Prostate gland (tissue), 2 donors: ENCODE measurements around the gene FCHO1. TPM values are rescaled to one million over a fixed set of nuclear protein-coding genes. Genes with fewer than 3 reads are reported as not detected.

Source experiments
- DNase-seq: peaks from one replicate; pipeline ENCODE4 v3.0.0-alpha.2; 2019; ENCODE audit warnings: low spot score
- H3K27ac ChIP-seq, 2 donors: fragments of 200-600 bp; sonication (generic); 2 replicates each; pipeline ENCODE4 v1.5.1; 2017 to 2019
- H3K27me3 ChIP-seq: fragments of 200-600 bp; sonication (generic); replicated peaks from 2 replicates; pipeline ENCODE4 v1.5.1; 2019; ENCODE audit not compliant: insufficient read depth
- H3K36me3 ChIP-seq, 2 donors: fragments of 200-600 bp; sonication (generic); 1 replicate in 1 of 2; 2 replicates in 1 of 2; pipeline versions ENCODE4 v1.5.1 to v1.8.1; 2017 to 2019
- H3K4me1 ChIP-seq: fragments of 200-600 bp; sonication (generic); replicated peaks from 2 replicates; pipeline ENCODE4 v1.5.1; 2019
- H3K4me3 ChIP-seq, 2 donors: fragments of 200-600 bp; sonication (generic); 2 replicates each; pipeline ENCODE4 v1.5.1; 2017 to 2019
- H3K9me3 ChIP-seq: fragments of 200-600 bp; sonication (generic); 2 replicates; pipeline ENCODE4 v1.5.1; 2017
- POLR2A ChIP-seq: fragments of 450-650 bp; IDR thresholded peaks from one replicate; pipeline ENCODE4 v1.6.1; 2016; ENCODE audit warnings: antibody characterized with exemption, mild to moderate bottlenecking
- POLR2AphosphoS5 ChIP-seq: sonication (generic); formaldehyde crosslinking; IDR thresholded peaks from one replicate; pipeline ENCODE4 v1.6.1; 2017; ENCODE audit warnings: antibody characterized with exemption
- WGBS: methylation state at CpG from one replicate; pipeline ENCODE4 v1.1.5; 2018; 5-methylcytosine and 5-hydroxymethylcytosine counted together
- intact Hi-C: fragments of 100-400 bp; cut with DNase I; formaldehyde crosslinking; loops from one replicate; pipeline ENCODE4 v1.14.2; 2022
- total RNA-seq, 2 donors: library from RNA; depleted of rRNA; stranded (reverse); fragments of >200 nt; gene quantifications; one replicate each; pipeline ENCODE4 v1.1.0, GENCODE V29; 2016
- TF ChIP-seq, protein P1 (sequence below), 4 experiments: fragments of 200-600 bp in 2 of 4; fragments of 450-650 bp in 2 of 4; sonication (generic) in 2 of 4; IDR thresholded peaks; 1 replicate in 3 of 4; 2 replicates in 1 of 4; pipeline ENCODE4 v1.5.1; 2016 to 2019; ENCODE audit warnings: antibody characterized with exemption in 4 of 4, mild to moderate bottlenecking in 2 of 4, moderate library complexity in 2 of 4

Gene FCHO1
- total RNA-seq, 2 donors from 2014 or later = 1.3 to 10.7 TPM

DNA sequence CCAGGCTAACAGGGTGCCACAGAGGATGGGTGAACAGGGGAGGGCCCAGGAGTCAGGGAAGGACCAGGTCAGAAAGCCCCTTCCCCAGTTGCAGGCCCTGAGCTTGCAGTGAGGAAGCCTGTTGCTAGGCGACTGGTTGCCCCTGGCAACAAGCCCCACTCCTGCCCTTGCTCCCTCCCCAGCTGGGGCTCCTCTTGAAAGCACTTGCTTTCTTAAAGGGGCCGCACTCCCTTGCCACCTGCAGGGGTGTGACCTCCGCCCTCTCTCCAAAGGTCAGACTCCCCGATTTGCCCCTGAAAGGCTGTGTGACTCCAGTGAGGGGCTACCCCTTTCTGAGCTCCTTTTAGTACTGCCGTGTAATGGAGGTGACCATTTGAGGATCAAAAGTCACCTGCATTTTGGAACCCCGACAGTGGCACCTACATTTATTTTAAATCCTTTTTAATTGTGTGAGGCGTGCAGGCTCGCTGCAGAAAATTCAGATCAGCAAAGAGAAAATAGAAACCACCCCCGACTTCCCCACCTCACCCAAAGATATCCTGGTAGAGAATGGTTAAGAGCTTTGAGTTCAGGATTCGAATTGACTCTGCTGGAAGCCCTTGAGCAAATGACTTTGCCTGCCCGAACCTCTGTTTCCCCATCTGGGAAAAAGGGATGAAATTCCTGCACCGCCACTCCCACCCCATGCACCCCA, 4.8 kb downstream of the FCHO1 start:
- TF ChIP-seq, protein P1, sequence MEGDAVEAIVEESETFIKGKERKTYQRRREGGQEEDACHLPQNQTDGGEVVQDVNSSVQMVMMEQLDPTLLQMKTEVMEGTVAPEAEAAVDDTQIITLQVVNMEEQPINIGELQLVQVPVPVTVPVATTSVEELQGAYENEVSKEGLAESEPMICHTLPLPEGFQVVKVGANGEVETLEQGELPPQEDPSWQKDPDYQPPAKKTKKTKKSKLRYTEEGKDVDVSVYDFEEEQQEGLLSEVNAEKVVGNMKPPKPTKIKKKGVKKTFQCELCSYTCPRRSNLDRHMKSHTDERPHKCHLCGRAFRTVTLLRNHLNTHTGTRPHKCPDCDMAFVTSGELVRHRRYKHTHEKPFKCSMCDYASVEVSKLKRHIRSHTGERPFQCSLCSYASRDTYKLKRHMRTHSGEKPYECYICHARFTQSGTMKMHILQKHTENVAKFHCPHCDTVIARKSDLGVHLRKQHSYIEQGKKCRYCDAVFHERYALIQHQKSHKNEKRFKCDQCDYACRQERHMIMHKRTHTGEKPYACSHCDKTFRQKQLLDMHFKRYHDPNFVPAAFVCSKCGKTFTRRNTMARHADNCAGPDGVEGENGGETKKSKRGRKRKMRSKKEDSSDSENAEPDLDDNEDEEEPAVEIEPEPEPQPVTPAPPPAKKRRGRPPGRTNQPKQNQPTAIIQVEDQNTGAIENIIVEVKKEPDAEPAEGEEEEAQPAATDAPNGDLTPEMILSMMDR (IDR thresholded peaks at IDR 0.05) = no peak
- TF ChIP-seq POLR2A (no peak), POLR2AphosphoS5 (no peak)
- DNase-seq = no peak

DNA sequence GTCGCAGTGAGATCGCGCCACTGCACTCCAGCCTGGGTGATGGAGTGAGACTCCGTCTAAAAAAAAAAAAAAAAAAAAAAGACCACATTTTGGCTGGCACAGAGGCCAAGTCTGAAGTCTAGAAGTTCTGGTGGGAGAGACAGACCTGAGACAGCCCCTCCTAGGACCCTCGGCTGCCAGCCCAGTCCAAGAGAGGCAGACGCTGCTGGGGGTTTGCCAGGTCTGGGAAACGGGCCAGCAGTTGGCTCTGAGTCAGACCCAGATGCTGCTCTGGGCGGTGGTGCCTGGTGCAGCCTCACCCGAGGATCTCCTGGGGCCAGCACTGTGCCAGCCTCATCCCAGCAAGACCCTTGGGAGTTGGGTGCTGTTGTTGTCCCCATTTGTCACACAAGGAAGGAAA, 5.8 kb downstream of the FCHO1 start:
- Histone ChIP-seq H3K4me1 (no peaks in the 10 kb centered on the region), H3K27me3 (no peaks in the 10 kb centered on the region), H3K36me3 (no peaks in the 10 kb centered on the region), H3K9me3 (no peaks in the 10 kb centered on the region), H3K27ac (no peak overlapping the region), H3K4me3 (no peak overlapping the region)
- DNase-seq = peak; percentile 54
- 23% methylated on average over 8 of the region's 9 CpGs for WGBS
- TF ChIP-seq POLR2AphosphoS5 = no peak
- no peak for TF ChIP-seq POLR2A
- TF ChIP-seq, protein P1 (IDR thresholded peaks at IDR 0.05) = no peak
- intact Hi-C loops = no loop called here

More for the DNA sequence above, 4.8 kb downstream of the FCHO1 start:
- 61% methylated on average over 12 of the region's 12 CpGs for WGBS
- Histone ChIP-seq H3K36me3 (no peaks in the 10 kb centered on the region), H3K9me3 (no peaks in the 10 kb centered on the region), H3K27ac (no peak overlapping the region), H3K4me1 (no peaks in the 10 kb centered on the region), H3K4me3 (no peak overlapping the region), H3K27me3 (no peaks in the 10 kb centered on the region)
- intact Hi-C loops = no loop called here

DNA sequence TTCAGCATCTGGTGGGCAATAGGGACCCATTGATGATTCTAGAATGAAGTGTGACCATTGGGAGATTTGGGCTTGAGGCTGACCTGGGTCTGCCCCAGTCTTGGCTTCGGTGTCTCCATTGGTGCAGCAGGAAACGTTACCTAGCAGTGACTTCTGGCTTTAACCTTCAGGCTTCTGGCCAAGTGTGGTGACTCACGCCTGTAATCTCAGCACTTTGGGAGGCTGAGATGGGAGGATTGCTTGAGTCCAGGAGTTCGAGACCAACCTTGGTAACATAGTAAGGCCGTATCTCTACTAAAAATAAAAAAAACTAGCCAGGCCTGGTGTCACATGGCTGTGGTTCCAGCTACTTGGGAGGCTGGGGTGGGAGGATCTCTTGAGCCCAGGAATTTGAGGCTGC, 7.2 kb downstream of the FCHO1 start:
- Histone ChIP-seq H3K4me1 (no peaks in the 10 kb centered on the region), H3K27ac (no peak overlapping the region), H3K27me3 (no peaks in the 10 kb centered on the region), H3K9me3 (no peaks in the 10 kb centered on the region), H3K4me3 (no peak overlapping the region), H3K36me3 (no peaks in the 10 kb centered on the region)
- intact Hi-C loops = no loop called here
- 63% methylated on average over 5 of the region's 5 CpGs for WGBS
- no peak for DNase-seq
- TF ChIP-seq POLR2A (no peak), POLR2AphosphoS5 (no peak)
- TF ChIP-seq, protein P1 (IDR thresholded peaks at IDR 0.05) = no peak

DNA sequence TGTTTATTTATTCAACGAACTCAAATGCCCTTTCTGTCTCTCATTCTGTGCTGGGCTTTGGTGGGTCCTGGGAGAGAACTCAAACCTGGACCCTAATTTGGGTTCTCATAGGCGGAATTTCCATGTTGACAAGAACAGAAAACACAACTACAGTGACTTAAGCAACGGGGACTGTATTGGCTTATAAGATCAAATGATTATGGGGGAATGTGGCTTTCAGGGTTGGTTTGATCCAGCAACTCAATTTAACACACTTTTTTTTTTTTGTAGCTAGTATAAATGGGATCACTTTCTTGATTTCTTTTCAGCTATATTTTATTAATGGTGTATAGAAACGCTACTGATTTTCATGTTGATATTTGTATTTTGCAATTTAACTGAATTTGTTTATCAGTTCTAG, 9.9 kb downstream of the FCHO1 start:
- no peaks in the 10 kb centered on the region for H3K27me3 ChIP-seq
- no peaks in the 10 kb centered on the region for H3K4me1 ChIP-seq
- no peaks in the 10 kb centered on the region for H3K36me3 ChIP-seq
- no peak overlapping the region for H3K27ac ChIP-seq
- TF ChIP-seq POLR2AphosphoS5 (no peak), POLR2A (no peak)
- TF ChIP-seq, protein P1 (IDR thresholded peaks at IDR 0.05) = no peak
- intact Hi-C loops = no loop called here
- no peak overlapping the region for H3K4me3 ChIP-seq
- no peaks in the 10 kb centered on the region for H3K9me3 ChIP-seq
- no peak for DNase-seq
- 75% methylated on average over 4 of the region's 4 CpGs for WGBS
